Endothelial cell of umbilical vein (primary cell): ENCODE data around the gene DIP2C. TPM values are rescaled to one million over a fixed set of nuclear protein-coding genes. Genes with fewer than 3 reads are reported as not detected.

ENCODE experiments used
- BruUV-seq: library from RNA; stranded (reverse); fragments of 400-500 nt; replicated peaks from 2 replicates; lab custom pipeline; 2021; lab: Mats Ljungman, UMichigan
- CTCF ChIA-PET: fragments of 300-600, 350-600 bp; sonication (Branson Sonifier 250); formaldehyde crosslinking; loops from one replicate; lab custom pipeline; 2021; ENCODE audit warnings: antibody characterized with exemption, inconsistent platforms; lab: Charles Lee
- POLR2A ChIA-PET: fragments of 300-600, 350-600 bp; sonication (Branson Sonifier 250); formaldehyde crosslinking; loops from one replicate; lab custom pipeline; 2021; ENCODE audit warnings: antibody characterized with exemption, inconsistent platforms; lab: Charles Lee
- DNase-seq: peaks from one replicate; pipeline ENCODE4 v3.0.0-alpha.2; 2011; ENCODE audit warnings: low read depth, low spot score
- FAIRE-seq: peaks from 2 replicates; lab custom pipeline; 2011; peaks lifted over from hg19 to GRCh38; lab: Jason Lieb, UNC
- H2AFZ ChIP-seq: 2 replicates; pipeline ENCODE4 v1.6.0; 2012; ENCODE audit warnings: low read depth, low read length, control low read depth, inconsistent platforms
- H3K27ac ChIP-seq: 2 replicates; pipeline ENCODE4 v1.5.1; 2011; ENCODE audit warnings: low read depth, mild to moderate bottlenecking, control low read depth, low read length, moderate library complexity; ENCODE audit not compliant: insufficient read depth
- H3K27me3 ChIP-seq, 2 experiments: 2 replicates each; pipeline versions ENCODE4 v1.6.0 to v1.6.1; 2011; ENCODE audit warnings: low read length in 2 of 2, mixed read lengths in 1 of 2; ENCODE audit not compliant: control insufficient read depth in 2 of 2, insufficient read depth in 2 of 2
- H3K36me3 ChIP-seq, 2 experiments: 2 replicates in 1 of 2; 3 replicates in 1 of 2; pipeline ENCODE4 v1.5.1; 2011; ENCODE audit warnings: low read length in 2 of 2, mild to moderate bottlenecking in 1 of 2, moderate library complexity in 1 of 2; ENCODE audit not compliant: control insufficient read depth in 2 of 2, insufficient read depth in 2 of 2; ENCODE audit errors: extremely low read depth in 1 of 2
- H3K4me1 ChIP-seq: 3 replicates; pipeline ENCODE4 v1.5.1; 2011; ENCODE audit warnings: mild to moderate bottlenecking, low read length; ENCODE audit not compliant: control insufficient read depth, insufficient read depth; ENCODE audit errors: extremely low read depth
- H3K4me2 ChIP-seq: 2 replicates; pipeline ENCODE4 v1.6.1; 2011; ENCODE audit warnings: low read length, control low read depth, mixed read lengths; ENCODE audit not compliant: insufficient read depth
- H3K4me3 ChIP-seq, 3 experiments: fragments of 200-600 bp in 1 of 3; sonication (generic), shearing (Covaris generic) in 1 of 3; replicated peaks in 1 of 3; 2 replicates each; pipeline ENCODE4 v1.5.1; 2011 to 2016; ENCODE audit warnings: control low read depth in 3 of 3, low read length in 3 of 3, mild to moderate bottlenecking in 2 of 3, inconsistent platforms in 1 of 3, low read depth in 1 of 3, moderate library complexity in 1 of 3; ENCODE audit not compliant: insufficient read depth in 1 of 3
- H3K79me2 ChIP-seq: 2 replicates; pipeline ENCODE4 v1.6.0; 2012; ENCODE audit warnings: low read length, inconsistent platforms; ENCODE audit not compliant: control insufficient read depth, insufficient read depth
- H3K9ac ChIP-seq: replicated peaks from 2 replicates; pipeline ENCODE3; 2011; ENCODE audit warnings: low read length, control low read depth; ENCODE audit not compliant: insufficient read depth; ENCODE audit errors: extremely low read depth
- H3K9me1 ChIP-seq: replicated peaks from 3 replicates; pipeline ENCODE4 v1.6.0; 2011; ENCODE audit warnings: mild to moderate bottlenecking, low read length; ENCODE audit not compliant: control insufficient read depth, insufficient read depth; ENCODE audit errors: extremely low read depth
- H3K9me3 ChIP-seq: replicated peaks from 2 replicates; pipeline ENCODE4 v1.5.1; 2012; ENCODE audit warnings: low read length, inconsistent platforms; ENCODE audit not compliant: control insufficient read depth, insufficient read depth
- H4K20me1 ChIP-seq: replicated peaks from 2 replicates; pipeline ENCODE3; 2011; ENCODE audit warnings: mild to moderate bottlenecking, low read length; ENCODE audit not compliant: control insufficient read depth, insufficient read depth; ENCODE audit errors: extremely low read depth
- CTCF ChIP-seq, 2 donors: IDR thresholded peaks; 1 replicate in 1 of 2; 2 replicates in 1 of 2; pipeline ENCODE4 v1.5.1; 2011; ENCODE audit warnings: low read length in 2 of 2, mild to moderate bottlenecking in 2 of 2, moderate library complexity in 2 of 2, control low read depth in 1 of 2, inconsistent platforms in 1 of 2, low read depth in 1 of 2; ENCODE audit not compliant: insufficient read depth in 1 of 2; ENCODE audit errors: extremely low read depth in 1 of 2
- EZH2 ChIP-seq: IDR thresholded peaks from 2 replicates; pipeline ENCODE4 v1.6.1; 2012; ENCODE audit warnings: borderline replicate concordance, low read depth, mild to moderate bottlenecking, moderate library complexity, low read length, inconsistent platforms; ENCODE audit not compliant: severe bottlenecking
- FOS ChIP-seq: IDR thresholded peaks from 2 replicates; pipeline ENCODE4 v1.6.1; 2011; ENCODE audit warnings: mild to moderate bottlenecking, low read length, moderate library complexity, borderline replicate concordance; ENCODE audit not compliant: insufficient read depth
- GATA2 ChIP-seq: IDR thresholded peaks from 2 replicates; pipeline ENCODE4 v1.7.0; 2011; ENCODE audit warnings: low read depth, mild to moderate bottlenecking, moderate library complexity, mixed read lengths, low read length; ENCODE audit not compliant: insufficient read length, insufficient read depth
- JUN ChIP-seq: IDR thresholded peaks from 2 replicates; pipeline ENCODE4 v1.6.1; 2011; ENCODE audit warnings: borderline replicate concordance, low read depth; ENCODE audit not compliant: insufficient read length, insufficient read depth
- MAX ChIP-seq: IDR thresholded peaks from 2 replicates; pipeline ENCODE4 v1.6.1; 2011; ENCODE audit not compliant: insufficient read depth, insufficient read length
- MYC ChIP-seq: IDR thresholded peaks from one replicate; pipeline ENCODE4 v1.6.1; 2011; ENCODE audit warnings: mild to moderate bottlenecking, low read depth, low read length
- POLR2A ChIP-seq: IDR thresholded peaks from 2 replicates; pipeline ENCODE4 v1.6.1; 2012; ENCODE audit warnings: low read depth, mild to moderate bottlenecking, control low read depth, low read length
- POLR2AphosphoS5 ChIP-seq: IDR thresholded peaks from 2 replicates; pipeline ENCODE4 v1.6.1; 2012; ENCODE audit warnings: low read depth, mild to moderate bottlenecking, control low read depth, low read length, moderate library complexity; ENCODE audit not compliant: insufficient read depth
- dilution Hi-C: fragments of 300-500 bp; cut with MboI; formaldehyde crosslinking; loops from one replicate; pipeline ENCODE4 v1.15.0; 2019; ENCODE audit warnings: low sequenced_read_pairs; ENCODE audit not compliant: extremely low pct_ligation_motif_present
- intact Hi-C: fragments of 100-400 bp; cut with micrococcal nuclease; formaldehyde crosslinking; loops from one replicate; pipeline ENCODE4 v1.10.0; 2022
- polyA plus RNA-seq, 4 experiments: library from polyadenylated mRNA; depleted of rRNA in 3 of 4; stranded (reverse) in 3 of 4; unstranded in 1 of 4; fragments of >200 nt; gene quantifications; 2 replicates each; pipeline versions ENCODE4 v1.2.1 to v1.2.3, GENCODE V29; 2011 to 2012; ENCODE audit warnings: missing spikeins in 1 of 4
- total RNA-seq: library from RNA; stranded (reverse); gene quantifications from 2 replicates; pipeline ENCODE4 v1.2.3, GENCODE V29; 2021

The DIP2C gene
- total and polyA plus RNA-seq, 2 donors (not counting 3 experiments of a cell fraction or from before 2014, with no cell fraction given): 3.6 to 10.7 TPM

GRCh38 chr10:667096-667495, 22.4 kb downstream of the DIP2C start:
- Histone ChIP-seq H4K20me1 (no peaks in the 10 kb centered on the region), H3K9me3 (no peaks in the 10 kb centered on the region), H3K9me1 (no peaks in the 10 kb centered on the region), H3K4me3 (no peak overlapping the region), H3K79me2 (no peaks in the 10 kb centered on the region), H3K36me3 (no peaks in the 10 kb centered on the region), H3K4me1 (no peaks in the 10 kb centered on the region), H3K27ac (no peak overlapping the region), H3K27me3 (no peaks in the 10 kb centered on the region), H3K4me2 (no peak overlapping the region), H3K9ac (no peak overlapping the region), H2AFZ (no peak overlapping the region)
- POLR2A ChIA-PET: no interaction called here
- CTCF ChIA-PET: no interaction called here
- TF ChIP-seq POLR2A: no peak
- no peak for TF ChIP-seq POLR2AphosphoS5
- no peak for TF ChIP-seq MYC
- TF ChIP-seq EZH2: no peak
- TF ChIP-seq CTCF (IDR thresholded peaks at IDR 0.05; ENCODE audit: extremely low read depth in 1 of 2, insufficient read depth in 1 of 2, low read depth in 1 of 2, low read length in 2 of 2): no peak
- TF ChIP-seq FOS: no peak
- TF ChIP-seq MAX: no peak
- no peak for TF ChIP-seq JUN
- TF ChIP-seq GATA2: no peak
- no TSS peak for BruUV-seq
- intact Hi-C loops: no loop called here
- DNase-seq (no peak), FAIRE-seq (no peak)
- dilution Hi-C loops: no loop called here
